Stomach (tissue), 9 donors: ENCODE measurements around the gene KIF17. TPM values are rescaled to one million over a fixed set of nuclear protein-coding genes. Genes with fewer than 3 reads are reported as not detected.
A peak's percentile ranks its signal among the peaks of the same experiment; 100 is the strongest.

Source experiments
- DNase-seq, 2 donors: peaks; one replicate each; pipeline versions ENCODE4 v3.0.0 to v3.0.0-alpha.2; 2013 to 2019
- H3K27ac ChIP-seq, 5 donors: fragments of 200-600 bp in 4 of 5; sonication (generic) in 4 of 5; one replicate each; pipeline ENCODE4 v1.5.1; 2013 to 2019; ENCODE audit warnings: mild to moderate bottlenecking in 1 of 5, moderate library complexity in 1 of 5
- H3K27me3 ChIP-seq, 3 donors: fragments of 200-600 bp; sonication (generic); one replicate each; pipeline ENCODE4 v1.5.1; 2017 to 2019; ENCODE audit warnings: mixed run types in 1 of 3
- H3K36me3 ChIP-seq, 4 donors: fragments of 200-600 bp; sonication (generic); 1 replicate in 3 of 4; 2 replicates in 1 of 4; pipeline ENCODE4 v1.5.1; 2016 to 2019
- H3K4me1 ChIP-seq, 4 donors: fragments of 200-600 bp; sonication (generic); one replicate each; pipeline ENCODE4 v1.5.1; 2016 to 2019
- H3K4me3 ChIP-seq, 4 donors: fragments of 200-600 bp; sonication (generic) in 3 of 4; one replicate each; pipeline ENCODE4 v1.5.1; 2016 to 2019; ENCODE audit warnings: mild to moderate bottlenecking in 1 of 4
- H3K9me3 ChIP-seq, 4 donors: fragments of 200-600 bp; sonication (generic); one replicate each; pipeline ENCODE4 v1.5.1; 2016 to 2019
- CTCF ChIP-seq, 7 experiments: fragments of 450-650 bp in 4 of 7; fragments of 200-600 bp in 3 of 7; sonication (generic) in 3 of 7; IDR thresholded peaks; one replicate each; pipeline ENCODE4 v1.5.1; 2016 to 2019; ENCODE audit warnings: antibody characterized with exemption in 7 of 7, control low read depth in 2 of 7, mild to moderate bottlenecking in 1 of 7
- EP300 ChIP-seq: sonication (generic); formaldehyde crosslinking; IDR thresholded peaks from one replicate; pipeline ENCODE4 v1.6.1; 2017; ENCODE audit warnings: antibody characterized with exemption
- POLR2A ChIP-seq, 4 donors: fragments of 450-650 bp; IDR thresholded peaks; one replicate each; pipeline ENCODE4 v1.6.1; 2016; ENCODE audit warnings: antibody characterized with exemption in 4 of 4, control low read depth in 2 of 4, mild to moderate bottlenecking in 1 of 4, moderate library complexity in 1 of 4
- POLR2AphosphoS5 ChIP-seq, 3 donors: sonication (generic); formaldehyde crosslinking; IDR thresholded peaks; one replicate each; pipeline ENCODE4 v1.6.1; 2016; ENCODE audit warnings: antibody characterized with exemption in 3 of 3
- WGBS, 5 donors: extraction: QIAGEN DNeasy Blood & Tissue Kit in 3 of 5; methylation state at CpG; one replicate each; pipeline versions ENCODE4 v1.1.5 to v1.1.7; 2013 to 2018; 5-methylcytosine and 5-hydroxymethylcytosine counted together
- intact Hi-C: fragments of 100-400 bp; cut with DNase I; formaldehyde crosslinking; loops from one replicate; pipeline ENCODE4 v1.15.1; 2023; ENCODE audit warnings: low total_unique reads
- polyA plus RNA-seq, 3 donors: library from polyadenylated mRNA; stranded (reverse); fragments of 200-250 nt; gene quantifications; one replicate each; pipeline ENCODE4 v1.2.3, GENCODE V29; 2013
- total RNA-seq, 5 donors: library from RNA; depleted of rRNA; stranded (reverse); fragments of >200 nt; gene quantifications; one replicate each; pipeline versions ENCODE4 v1.1.0 to v1.2.3, GENCODE V29; 2014 to 2016
- donor health status: healthy with polysubstance abuse.
- donor health status: Bipolar disorder and iron deficiency.
- donor health status: healthy.

KIF17 gene
- total and polyA plus RNA-seq, 8 donors, result 0.56 to 1.5 (median 1.3) TPM; not detected in 3

GRCh38 chr1:20640183-20640597 lies 77.6 kb downstream of the KIF17 start:
- peaks cover under 1 to 20% (median 15%) of the 10 kb centered on the region in 4 donors for H3K4me1 ChIP-seq
- no peaks in the 10 kb centered on the region for H3K9me3 ChIP-seq
- H3K27ac ChIP-seq, result no peak overlapping the region
- H3K36me3 ChIP-seq, result peaks cover 45 to 90% (median 86%) of the 10 kb centered on the region in 4 donors
- H3K27me3 ChIP-seq, result no peaks in the 10 kb centered on the region
- WGBS, 5 donors, result 26 to 36% (median 31%) methylated on average over 6 of the region's 6 CpGs
- peak; percentile 49 to 81 for DNase-seq
- no peak overlapping the region for H3K4me3 ChIP-seq
- TF ChIP-seq POLR2AphosphoS5 (IDR thresholded peaks at IDR 0.05) (no peak), EP300 (no peak), POLR2A (IDR thresholded peaks at IDR 0.05) (no peak), CTCF (IDR thresholded peaks at IDR 0.05) (peak in 5 of 7 experiments; percentile 49 to 80 (median 59))
- intact Hi-C loops, result no loop called here

- Histone ChIP-seq H3K36me3 (peaks cover 31 to 57% (median 53%) of the 10 kb centered on the region in 4 donors), H3K4me1 (peaks cover 19 to 38% (median 33%) of the 10 kb centered on the region in 4 donors), H3K4me3 (no peak overlapping the region), H3K27ac (no peak overlapping the region), H3K27me3 (no peaks in the 10 kb centered on the region), H3K9me3 (no peaks in the 10 kb centered on the region)
- TF ChIP-seq POLR2A (IDR thresholded peaks at IDR 0.05) (no peak), POLR2AphosphoS5 (IDR thresholded peaks at IDR 0.05) (no peak), EP300 (no peak), CTCF (IDR thresholded peaks at IDR 0.05) (no peak)
- DNase-seq, result no peak
- 87 to 95% (median 93%) methylated on average over 7 to 8 of the region's 8 CpGs for WGBS, 5 donors
- intact Hi-C loops, result no loop called here
These were observed 80.9 kb downstream of the KIF17 start for GRCh38 chr1:20636785-20637347.

- peak overlapping the region in 3 of 5 donors; percentile 91 to 95 (median 94) for H3K27ac ChIP-seq
These were observed 83.2 kb downstream of the KIF17 start for GRCh38 chr1:20634594-20635084.

More at GRCh38 chr1:20634594-20635084, 83.2 kb downstream of the KIF17 start:
- intact Hi-C loops, result loop anchor here (5.0 kb wide), 1 partner anchor 107 kb away; no protein-coding TSS in a partner anchor
- Histone ChIP-seq H3K4me3 (peak overlapping the region; percentile 86 to 99 (median 98)), H3K27me3 (no peaks in the 10 kb centered on the region), H3K9me3 (no peaks in the 10 kb centered on the region), H3K36me3 (peaks cover 21 to 34% (median 31%) of the 10 kb centered on the region in 4 donors), H3K4me1 (peaks cover 19 to 38% (median 33%) of the 10 kb centered on the region in 4 donors)
- TF ChIP-seq CTCF (IDR thresholded peaks at IDR 0.05) (no peak), POLR2AphosphoS5 (IDR thresholded peaks at IDR 0.05) (no peak), EP300 (no peak)
- WGBS, 5 donors, result 3 to 12% (median 12%) methylated on average over 4 of the region's 4 CpGs
- peak; percentile 64 to 68 for DNase-seq
